PC-3 (cell line): ENCODE results near the gene LMO2. TPM values are rescaled to one million over a fixed set of nuclear protein-coding genes. Genes with fewer than 3 reads are reported as not detected.
A peak's percentile ranks its signal among the peaks of the same experiment; 100 is the strongest.

Experiments used
- ATAC-seq: fragments of 200-7000 bp; cut with Tn5 transposase; 2 replicates; pipeline ENCODE4 v1.9.1; 2020; ENCODE audit warnings: mild to moderate bottlenecking, moderate library complexity
- BruUV-seq: library from RNA; stranded (reverse); fragments of 400-500 nt; replicated peaks from 2 replicates; lab custom pipeline; 2021; lab: Mats Ljungman, UMichigan
- CTCF ChIA-PET: fragments of 300-600 bp; sonication (Branson Sonifier 250); formaldehyde crosslinking; loops from one replicate; lab custom pipeline; 2022; ENCODE audit warnings: antibody characterized with exemption; lab: Charles Lee
- POLR2A ChIA-PET: fragments of 300-600 bp; sonication (Branson Sonifier 250); formaldehyde crosslinking; loops from one replicate; lab custom pipeline; 2022; ENCODE audit warnings: antibody characterized with exemption; ENCODE audit not compliant: unreplicated experiment; lab: Charles Lee
- DNase-seq: peaks from one replicate; pipeline ENCODE4 v3.0.0-alpha.2; 2015
- H2AFZ ChIP-seq: fragments of 300-600 bp; sonication (generic); 2 replicates; pipeline ENCODE4 v1.6.0; 2016; ENCODE audit warnings: antibody characterized with exemption, low read length
- H3F3A ChIP-seq: fragments of 300-600 bp; sonication (generic); one replicate; pipeline ENCODE4 v1.6.0; 2017; ENCODE audit warnings: antibody characterized with exemption, low read length, control low read depth, mild to moderate bottlenecking; ENCODE audit not compliant: unreplicated experiment
- H3K27ac ChIP-seq: fragments of 300-600 bp; sonication (generic); 2 replicates; pipeline ENCODE4 v1.5.1; 2016; ENCODE audit warnings: mild to moderate bottlenecking, low read length
- H3K27me3 ChIP-seq: fragments of 300-600 bp; sonication (generic); 2 replicates; pipeline ENCODE4 v1.6.1; 2016; ENCODE audit warnings: low read length, mixed read lengths
- H3K36me3 ChIP-seq: fragments of 300-600 bp; sonication (generic); 2 replicates; pipeline ENCODE4 v1.6.1; 2016; ENCODE audit warnings: low read depth, mixed run types, low read length, mixed read lengths
- H3K4me1 ChIP-seq: fragments of 300-600 bp; sonication (generic); 2 replicates; pipeline ENCODE4 v1.5.1; 2016; ENCODE audit warnings: low read length; ENCODE audit not compliant: insufficient read depth
- H3K4me2 ChIP-seq: fragments of 300-600 bp; sonication (generic); 2 replicates; pipeline ENCODE4 v1.6.0; 2016; ENCODE audit warnings: low read length
- H3K4me3 ChIP-seq: fragments of 300-600 bp; sonication (generic); 2 replicates; pipeline ENCODE4 v1.5.1; 2016; ENCODE audit warnings: mild to moderate bottlenecking, low read length, mixed read lengths
- H3K79me2 ChIP-seq: fragments of 300-600 bp; sonication (generic); 2 replicates; pipeline ENCODE4 v1.6.1; 2017; ENCODE audit warnings: low read length, mixed read lengths
- H3K9ac ChIP-seq: fragments of 300-600 bp; sonication (generic); 2 replicates; pipeline ENCODE4 v1.6.0; 2016; ENCODE audit warnings: mild to moderate bottlenecking, low read length
- H3K9me2 ChIP-seq: fragments of 300-600 bp; sonication (generic); replicated peaks from 2 replicates; pipeline ENCODE4 v1.6.1; 2016; ENCODE audit warnings: mixed run types, low read length, mixed read lengths
- H3K9me3 ChIP-seq: fragments of 300-600 bp; sonication (generic); 2 replicates; pipeline ENCODE4 v1.6.1; 2016; ENCODE audit warnings: low read length, mixed read lengths
- H4K20me1 ChIP-seq: fragments of 300-600 bp; sonication (generic); 2 replicates; pipeline ENCODE4 v1.6.1; 2016; ENCODE audit warnings: low read length, mixed read lengths
- CTCF ChIP-seq: fragments of 300-600 bp; sonication (generic); conservative IDR thresholded peaks from 2 replicates; pipeline ENCODE4 v1.5.1; 2017; ENCODE audit warnings: antibody characterized with exemption, low read depth, mild to moderate bottlenecking, low read length
- EZH2 ChIP-seq: fragments of 300-600 bp; sonication (generic); IDR thresholded peaks from one replicate; pipeline ENCODE4 v1.6.1; 2017; ENCODE audit warnings: antibody characterized with exemption, mild to moderate bottlenecking, low read length; ENCODE audit not compliant: unreplicated experiment
- EZH2phosphoT487 ChIP-seq: fragments of 300-600 bp; sonication (generic); IDR thresholded peaks from 2 replicates; pipeline ENCODE4 v1.6.1; 2018; ENCODE audit warnings: mild to moderate bottlenecking, antibody characterized with exemption, low read length, borderline replicate concordance
- intact Hi-C: fragments of 100-400 bp; cut with micrococcal nuclease; formaldehyde crosslinking; loops from 2 replicates; pipeline ENCODE4 v1.9.0; 2023
- total RNA-seq: library from RNA; depleted of rRNA; stranded (reverse); fragments of >200 nt; gene quantifications from 2 replicates; pipeline ENCODE4 v1.2.3, GENCODE V29; 2014

The LMO2 gene
- total RNA-seq, 1 experiment from 2014 or later: 0.51 TPM

- DNase-seq: peak; percentile 63
- Histone ChIP-seq H3K27ac (no peak overlapping the region), H3F3A (peaks cover 5% of the 10 kb centered on the region), H3K9me3 (no peaks in the 10 kb centered on the region), H2AFZ (0 out of 2 replicates have a peak overlapping the region, but pooled peaks have one; percentile 52), H3K27me3 (peaks cover 8% of the 10 kb centered on the region; the same call in 1 of the 2 replicates), H3K4me1 (peaks cover 25% of the 10 kb centered on the region), H4K20me1 (no peaks in the 10 kb centered on the region), H3K4me3 (peak overlapping the region; percentile 42; the same call in 1 of the 2 replicates), H3K4me2 (peak overlapping the region; percentile 56), H3K79me2 (no peaks in the 10 kb centered on the region), H3K36me3 (no peaks in the 10 kb centered on the region), H3K9me2 (no peaks in the 10 kb centered on the region), H3K9ac (no peak overlapping the region)
- ChIA-PET POLR2A (no interaction called here), CTCF (no interaction called here)
- intact Hi-C loops: loop anchor here (1.0 kb wide), 1 partner anchor 136 kb away; no protein-coding TSS in a partner anchor
- TF ChIP-seq CTCF: peak; percentile 60
- no peak for TF ChIP-seq EZH2phosphoT487
- no TSS peak for BruUV-seq
- ATAC-seq: peak; percentile 42
Observed at GRCh38 chr11:33835143-33835878, 56.6 kb downstream of the LMO2 start.

DNA sequence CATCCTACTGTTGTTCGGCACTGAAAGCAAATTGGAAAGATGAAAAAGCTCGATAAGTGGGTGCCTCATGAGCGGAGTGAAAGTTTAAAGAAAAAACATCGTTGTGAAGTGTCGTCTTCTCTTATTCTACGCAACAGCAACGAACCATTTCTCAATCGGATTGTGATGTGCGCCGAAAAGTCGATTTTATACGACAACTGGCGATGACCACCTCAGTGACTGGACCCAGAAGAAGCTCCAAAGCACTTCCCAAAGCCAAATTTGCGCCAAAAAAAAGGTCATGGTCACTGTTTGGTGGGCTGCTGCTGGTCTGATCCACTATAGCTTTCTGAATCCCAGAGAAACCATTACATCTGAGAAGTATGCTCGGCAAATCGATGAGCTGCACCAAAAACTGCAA is 59.2 kb downstream of the LMO2 start:
- no peak overlapping the region for H3K4me3 ChIP-seq
- no peak overlapping the region for H2AFZ ChIP-seq
- ATAC-seq (no peak), DNase-seq (no peak)
- no peak overlapping the region for H3K4me2 ChIP-seq
- no peaks in the 10 kb centered on the region for H3K36me3 ChIP-seq
- no TSS peak for BruUV-seq
- intact Hi-C loops: no loop called here
- H4K20me1 ChIP-seq: no peaks in the 10 kb centered on the region
- H3K9ac ChIP-seq: no peak overlapping the region
- no peaks in the 10 kb centered on the region for H3K27me3 ChIP-seq
- H3K9me3 ChIP-seq: no peaks in the 10 kb centered on the region
- CTCF ChIA-PET: no interaction called here
- POLR2A ChIA-PET: interaction anchor here (0.7 kb wide), 1 partner anchor 315 kb away, joined by 5 read pairs; no protein-coding TSS in a partner anchor
- H3K27ac ChIP-seq: no peak overlapping the region
- H3F3A ChIP-seq: peaks cover 5% of the 10 kb centered on the region
- H3K9me2 ChIP-seq: no peaks in the 10 kb centered on the region
- H3K79me2 ChIP-seq: no peaks in the 10 kb centered on the region
- TF ChIP-seq EZH2 (no peak), CTCF (no peak), EZH2phosphoT487 (no peak)
- peaks cover 37% of the 10 kb centered on the region for H3K4me1 ChIP-seq
